Hindlimb muscle (tissue), 1 donor: Measurements from ENCODE around the gene JUN. TPM values are rescaled to one million over a fixed set of nuclear protein-coding genes. Genes with fewer than 3 reads are reported as not detected.
"Not testable (repeated sequence)": the region's sequence is repeated elsewhere in the genome, so short reads cannot be mapped to it uniquely, and the experiment has no call there.

Source experiments
- DNase-seq: peaks from one replicate; pipeline ENCODE4 v3.0.0-alpha.2; 2013
- polyA plus RNA-seq: library from polyadenylated mRNA; unstranded; fragments of 120-200 nt; gene quantifications from one replicate; pipeline ENCODE4 v1.2.1, GENCODE V29; 2013; ENCODE audit not compliant: insufficient read length

JUN gene
- polyA plus RNA-seq, 1 donor: 175 TPM

DNA sequence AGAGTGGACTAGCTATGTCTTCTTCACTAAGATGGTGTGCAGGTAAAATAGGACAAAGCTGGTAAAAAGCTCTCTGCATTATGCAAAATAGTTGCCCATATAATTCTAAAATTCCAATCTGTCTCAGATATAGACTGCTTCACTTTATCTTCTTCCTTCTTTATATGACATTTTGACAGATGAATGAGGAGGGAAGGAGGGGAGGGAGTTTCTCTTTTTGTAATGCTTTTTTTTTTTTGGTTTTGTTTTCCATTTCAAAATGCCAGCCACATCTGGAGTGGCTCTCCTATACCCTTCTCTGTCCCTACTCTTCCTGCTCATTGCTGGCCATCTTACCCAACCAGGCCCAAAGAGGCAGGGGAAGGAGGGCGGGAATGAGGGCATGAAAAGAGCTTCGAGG, 24.2 kb upstream of the JUN start:
- DNase-seq: no peak

DNA sequence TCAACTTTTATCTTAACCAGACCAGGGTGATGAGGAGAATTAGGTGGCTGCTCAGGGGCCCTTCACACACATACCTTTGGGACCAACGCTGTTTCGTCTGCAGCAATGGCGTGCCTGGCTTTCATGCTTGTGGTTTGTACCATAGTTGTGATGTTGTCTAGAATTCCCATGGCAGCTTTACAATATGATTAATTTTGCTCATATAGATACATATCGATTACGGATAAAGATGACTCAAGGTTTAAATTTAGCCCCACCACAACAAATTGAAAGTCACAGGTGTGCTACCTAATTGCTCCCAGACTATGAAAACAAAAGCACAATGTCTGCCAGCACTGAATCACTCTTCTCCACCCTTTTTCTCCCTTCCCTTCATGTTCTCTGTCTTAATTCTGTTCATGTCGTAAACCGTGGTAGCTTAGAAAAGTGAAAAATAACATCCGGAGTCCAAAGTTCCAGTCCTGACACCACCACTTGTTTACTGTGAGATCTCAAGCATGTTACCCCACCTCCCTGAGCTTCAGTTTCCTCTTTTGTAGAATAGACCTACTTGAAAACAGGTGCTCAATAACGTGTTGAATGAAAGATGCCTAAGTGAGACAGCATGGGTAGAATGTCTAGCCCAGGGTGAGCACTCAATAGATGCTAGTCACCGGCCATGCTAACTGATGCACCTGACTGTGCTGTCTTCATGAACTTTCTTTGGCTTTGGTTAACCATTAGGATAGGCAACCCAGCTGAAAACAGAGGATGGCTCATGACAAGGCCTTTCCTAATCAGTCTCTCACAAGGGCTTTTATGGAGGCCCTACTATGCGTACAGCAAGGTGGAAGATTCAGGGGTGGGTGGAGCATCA, 22.1 kb upstream of the JUN start:
- no peak for DNase-seq

DNA sequence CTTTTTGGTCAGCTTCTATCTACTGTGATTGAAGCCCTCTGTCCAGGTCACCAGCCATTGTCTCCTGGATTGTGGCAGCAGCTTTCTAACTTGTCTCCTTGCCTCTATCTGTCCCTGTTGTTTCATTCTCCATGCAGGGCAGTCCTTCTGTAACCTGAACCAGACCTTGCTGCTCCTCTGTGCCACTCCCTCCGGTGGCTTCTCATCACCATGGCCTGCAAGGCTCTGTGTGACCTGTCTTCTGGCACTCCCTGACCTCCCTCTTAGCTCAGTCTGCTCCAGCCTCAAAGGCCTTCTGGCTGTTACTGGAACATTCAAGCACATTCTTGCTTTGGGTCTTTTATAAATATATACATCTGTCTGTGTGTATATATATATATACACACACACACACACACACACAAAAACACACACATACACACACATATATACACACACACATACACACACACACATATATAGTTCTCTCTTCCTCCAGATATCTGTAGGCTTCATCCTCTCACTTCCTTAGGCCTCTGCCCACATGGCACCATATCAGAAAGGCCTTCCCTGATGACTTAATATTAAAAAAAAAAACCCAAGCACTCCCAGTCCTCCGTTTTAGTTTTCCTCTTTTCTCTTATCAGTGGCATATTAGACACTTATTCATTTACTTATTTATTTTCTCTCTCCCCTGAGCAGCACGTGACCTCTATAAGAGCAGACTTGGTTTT, 21.2 kb upstream of the JUN start:
- DNase-seq: no peak

DNA sequence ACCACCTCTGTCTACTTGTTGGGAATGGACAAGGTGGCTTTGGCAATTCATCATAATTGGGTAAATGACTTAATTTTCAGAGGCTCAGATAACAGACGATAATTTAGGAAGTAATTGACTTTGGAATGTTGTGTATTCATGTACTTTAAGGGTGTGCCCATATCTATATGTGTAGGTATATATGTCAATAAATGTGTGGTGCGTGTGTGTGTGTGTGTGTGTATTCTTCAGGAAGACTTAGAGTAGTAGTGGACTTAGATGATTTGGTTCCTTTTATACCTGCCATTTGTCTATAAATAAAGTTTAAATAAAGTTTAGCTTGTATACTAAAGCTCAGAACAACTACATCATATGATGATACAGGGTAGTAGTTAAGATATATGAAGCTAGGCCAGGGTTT, 20.0 kb upstream of the JUN start:
- DNase-seq: no peak

DNA sequence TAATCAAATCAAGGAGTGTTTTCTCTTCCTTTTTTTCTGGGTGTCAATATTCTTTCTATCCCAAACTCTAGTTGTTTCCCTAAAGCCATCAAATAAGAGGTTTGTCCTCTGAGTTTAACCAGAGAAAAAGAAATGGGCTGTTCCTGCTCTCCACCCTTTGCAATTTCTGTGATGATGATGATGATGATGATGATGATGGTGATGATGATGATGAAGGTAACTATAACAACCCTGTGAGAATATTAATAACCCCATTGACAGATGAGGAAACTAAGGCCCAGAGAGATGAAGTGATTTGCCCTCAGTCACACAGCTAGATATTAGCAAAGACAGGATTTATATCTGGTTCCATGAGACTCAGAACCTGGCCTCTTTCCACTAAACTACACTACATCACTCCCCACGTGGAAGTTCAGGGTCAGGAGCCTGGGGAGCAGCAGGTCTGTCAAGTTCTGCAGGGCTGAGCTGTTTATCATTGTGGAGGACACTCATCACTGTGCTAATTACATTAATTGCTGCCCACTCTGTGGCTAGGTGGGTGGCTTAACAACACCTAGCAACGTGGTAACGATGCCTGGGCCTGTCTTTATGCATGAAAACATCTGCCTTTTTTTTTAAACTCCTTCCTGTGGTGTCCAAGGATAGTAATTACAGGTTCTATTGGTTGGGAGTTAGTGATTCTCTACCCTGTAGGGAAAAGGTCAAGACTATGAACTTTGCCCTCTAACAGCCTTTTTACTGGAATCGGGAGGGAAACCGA, 19.0 kb upstream of the JUN start:
- DNase-seq: no peak

DNA sequence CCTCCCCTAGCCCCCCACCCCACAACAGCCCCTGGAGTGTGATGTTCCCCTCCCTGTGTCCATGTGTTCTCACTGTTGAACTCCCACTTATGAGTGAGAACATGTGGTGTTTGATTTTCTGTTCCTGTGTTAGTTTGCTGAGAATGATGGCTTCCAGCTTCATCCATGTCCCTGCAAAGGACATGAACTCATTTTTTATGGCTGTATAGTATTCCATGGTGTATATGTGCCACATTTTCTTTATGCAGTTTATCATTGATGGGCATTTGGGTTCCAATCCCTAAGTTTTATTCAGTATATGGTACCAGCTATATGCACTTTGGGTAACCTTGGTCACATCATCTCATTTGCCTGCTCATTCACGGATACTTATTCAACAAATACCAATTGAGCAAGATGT, 17.4 kb upstream of the JUN start:
- DNase-seq: not testable (repeated sequence)

DNA sequence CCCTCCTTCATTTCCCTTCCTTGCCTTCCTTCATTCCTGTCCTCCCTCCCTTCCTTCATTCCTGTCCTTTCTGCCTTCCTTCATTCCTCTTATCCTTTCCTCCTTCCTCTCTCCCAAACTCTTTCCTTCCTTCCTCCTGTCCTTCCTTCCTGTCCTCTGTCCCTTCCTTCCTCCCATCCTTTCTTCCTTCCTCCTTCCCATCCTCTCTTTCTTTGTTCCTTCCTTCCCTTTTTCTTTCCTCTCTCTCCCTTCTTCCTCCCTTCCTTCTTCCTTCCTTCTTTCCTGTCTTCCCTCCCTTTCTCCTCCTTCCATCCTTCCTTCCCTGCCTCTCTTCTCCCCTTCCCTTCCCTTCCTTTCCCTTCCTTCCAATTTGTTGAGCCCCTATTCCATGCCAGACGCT, 15.8 kb upstream of the JUN start:
- DNase-seq: no peak

DNA sequence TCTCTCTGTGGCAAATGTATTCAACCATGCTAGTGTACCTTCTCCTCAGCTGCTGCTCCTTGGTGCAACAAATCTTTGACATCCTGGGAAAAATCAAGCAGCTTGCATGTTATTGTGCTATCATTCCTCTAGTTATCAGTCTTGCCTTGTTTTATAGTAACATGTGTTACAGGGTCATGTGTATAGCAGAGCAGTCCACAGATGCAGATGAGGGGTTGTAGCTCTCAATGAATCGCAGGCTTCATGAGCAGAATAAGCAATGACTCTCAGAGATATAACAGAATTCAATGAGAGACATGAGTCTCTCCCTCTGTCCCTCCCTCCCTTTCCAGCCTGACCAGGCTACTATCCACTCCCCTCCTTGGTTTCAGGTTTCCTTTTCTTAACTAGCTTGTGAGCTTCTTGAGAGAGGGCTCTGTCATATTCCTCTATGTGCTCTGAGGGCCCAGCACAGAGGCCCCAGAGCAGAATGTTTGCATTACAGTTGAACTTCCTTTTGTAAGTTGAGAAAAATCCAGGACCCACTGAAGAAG, 15.1 kb upstream of the JUN start:
- DNase-seq: no peak

DNA sequence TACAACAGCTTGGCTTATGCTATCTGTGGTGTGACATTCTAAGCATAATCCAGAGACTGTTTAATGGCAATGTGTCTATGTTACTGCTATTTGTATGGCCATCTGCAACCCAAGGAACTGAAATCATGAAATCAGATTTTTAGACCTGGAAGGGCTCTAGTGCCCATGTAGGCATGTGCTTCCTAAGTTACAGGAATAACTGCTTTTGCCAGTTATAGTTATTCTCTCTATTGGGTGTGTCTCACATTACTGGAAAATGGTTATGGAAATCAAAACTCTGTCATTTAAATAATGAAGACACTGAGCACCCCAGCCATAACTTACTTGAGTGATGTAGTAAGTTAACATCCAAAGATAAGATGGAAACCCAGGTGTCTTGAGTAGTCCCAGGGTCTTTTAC, 12.6 kb upstream of the JUN start:
- no peak for DNase-seq

DNA sequence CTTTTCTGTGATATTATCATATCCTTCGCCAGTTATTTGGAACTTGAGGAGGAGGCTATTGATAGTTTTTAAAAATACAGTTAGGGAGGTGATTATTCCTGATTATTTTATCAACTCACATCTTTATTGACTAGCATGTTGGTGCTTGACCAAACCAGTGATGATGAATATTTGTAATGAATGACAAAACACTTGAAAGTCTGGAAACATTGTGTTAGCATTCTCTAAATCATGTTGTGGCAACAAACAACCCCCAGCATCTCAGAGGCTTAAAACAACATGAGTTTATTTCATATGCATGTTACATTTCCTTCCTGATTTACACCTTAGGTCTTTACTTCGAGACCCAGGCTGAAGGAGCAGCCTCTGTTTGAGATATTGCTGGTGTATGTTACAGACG, 10.7 kb upstream of the JUN start:
- no peak for DNase-seq

DNA sequence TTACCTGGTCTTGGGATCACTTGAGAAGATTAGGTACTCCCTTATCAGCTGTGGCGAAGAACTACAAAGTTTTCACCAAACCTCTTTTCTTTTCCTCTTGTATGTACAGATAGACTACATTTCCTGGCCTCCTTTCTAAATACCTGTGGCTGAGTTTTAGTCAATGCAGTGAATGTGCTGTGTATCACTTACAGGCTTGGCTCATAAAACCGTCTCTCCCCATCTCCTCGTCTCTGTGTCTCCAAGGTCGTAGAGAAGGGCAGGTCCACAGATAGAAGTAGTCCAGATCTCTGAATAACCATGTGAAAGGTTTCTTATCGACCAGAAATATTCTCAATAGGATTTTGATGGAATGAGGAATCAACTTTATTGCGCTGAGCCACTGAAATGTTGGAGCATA, 9.0 kb upstream of the JUN start:
- no peak for DNase-seq

DNA sequence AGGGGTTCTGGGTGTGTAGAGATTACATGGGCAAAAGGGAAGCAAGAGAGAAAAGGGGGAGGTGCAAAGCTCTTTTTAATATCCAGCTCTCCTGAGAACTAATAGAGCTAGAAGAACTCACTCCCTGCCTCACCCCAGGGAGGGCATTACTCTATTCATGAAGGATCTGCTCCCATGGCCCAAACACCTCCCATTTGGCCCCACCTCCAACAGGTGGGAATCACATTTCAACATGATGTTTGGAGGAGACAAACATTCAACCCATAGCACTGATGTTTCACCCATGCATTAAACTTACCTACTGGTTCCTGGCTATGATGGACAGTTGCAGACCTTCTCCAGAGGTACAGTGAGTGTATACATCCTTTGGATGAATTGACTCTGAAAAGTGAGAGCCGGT, 7.3 kb upstream of the JUN start:
- DNase-seq: no peak

DNA sequence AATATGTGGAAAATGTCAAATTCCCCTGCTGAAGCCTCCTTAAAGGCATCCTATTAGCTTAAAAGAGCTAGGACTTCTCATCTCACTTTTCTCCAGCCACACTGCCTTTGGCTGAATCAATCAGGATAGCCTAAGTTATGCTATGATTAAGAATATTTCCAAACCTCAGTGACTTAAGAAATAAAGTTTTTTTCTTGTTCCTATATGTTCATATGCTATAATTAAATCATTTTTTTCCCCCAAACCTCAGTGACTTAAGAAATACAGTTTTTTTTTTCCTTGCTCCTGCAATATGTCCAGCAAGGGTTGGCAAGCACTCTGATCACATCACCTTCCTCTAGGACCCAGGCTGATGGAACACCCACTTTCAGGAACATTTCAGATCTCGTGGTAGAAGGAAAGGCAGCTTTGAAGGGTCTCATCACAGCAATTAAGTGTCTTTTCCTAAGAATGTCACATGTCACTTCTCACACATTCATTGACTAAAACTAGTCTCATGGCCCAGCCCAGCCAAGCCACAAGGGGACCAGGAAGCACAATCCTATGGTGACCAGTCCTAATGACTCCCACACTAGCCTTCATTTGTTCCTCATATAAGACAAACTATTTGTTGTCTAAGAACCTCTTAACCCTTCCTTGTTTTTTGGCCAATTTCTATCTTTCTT, 6.3 kb upstream of the JUN start:
- DNase-seq: no peak

DNA sequence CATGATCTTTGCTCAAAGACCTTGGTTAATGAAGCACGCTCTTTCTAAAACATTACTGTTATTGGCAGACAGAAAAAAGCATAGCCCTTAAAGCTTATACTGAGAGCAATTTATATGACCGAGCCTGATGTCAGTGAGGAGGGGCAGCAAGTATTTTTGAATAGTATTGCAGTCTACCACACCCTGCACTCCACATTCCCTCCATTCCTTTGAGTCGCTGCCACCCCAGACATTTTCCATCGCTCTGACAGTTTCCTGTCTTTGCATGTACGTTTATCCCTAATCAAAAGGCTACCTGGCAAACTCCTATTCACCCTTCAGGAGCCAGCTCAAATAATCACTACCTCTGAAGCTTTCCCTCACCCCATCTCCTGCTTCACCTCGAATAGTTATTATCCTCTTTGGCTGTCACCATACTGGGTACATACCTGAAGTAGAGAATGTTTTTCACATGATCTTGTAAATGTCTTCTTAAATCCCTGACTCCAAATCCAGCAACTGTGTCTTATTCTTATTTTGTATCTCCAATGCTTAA, 5.5 kb upstream of the JUN start:
- no peak for DNase-seq

DNA sequence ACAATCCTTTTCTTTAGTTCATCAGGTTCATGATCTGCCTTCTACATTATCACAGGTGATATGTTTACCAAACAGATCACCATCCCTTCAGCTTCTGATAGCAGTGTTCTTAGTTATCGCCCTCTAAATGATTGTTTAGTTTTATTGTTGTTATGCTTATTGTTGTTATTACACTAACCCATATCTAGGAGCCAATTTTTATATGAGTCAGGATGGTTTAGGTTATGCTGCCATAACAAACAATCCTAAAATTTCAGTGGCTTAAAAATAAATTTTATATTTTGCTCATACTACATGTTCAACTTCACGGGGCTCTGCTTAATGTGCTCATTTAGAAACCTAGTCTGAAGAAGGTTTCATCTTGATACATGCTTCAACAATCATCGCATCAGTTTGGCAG, 4.4 kb upstream of the JUN start:
- no peak for DNase-seq

DNA sequence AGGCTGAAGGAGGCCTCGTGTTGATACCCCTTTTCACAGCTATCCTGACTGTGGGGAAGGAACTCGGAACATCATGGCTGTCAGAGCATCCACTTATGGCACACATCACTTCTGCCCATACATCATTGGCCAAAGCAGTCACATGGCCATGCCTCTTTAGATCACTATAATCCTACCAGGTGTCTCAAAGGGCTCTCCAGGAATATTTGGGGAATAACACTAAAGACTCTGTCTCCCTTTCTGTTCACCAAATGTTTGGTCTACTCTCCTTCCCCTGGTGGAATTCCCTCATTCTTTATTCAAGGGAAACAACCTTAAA, 3.0 kb upstream of the JUN start:
- no peak for DNase-seq

DNA sequence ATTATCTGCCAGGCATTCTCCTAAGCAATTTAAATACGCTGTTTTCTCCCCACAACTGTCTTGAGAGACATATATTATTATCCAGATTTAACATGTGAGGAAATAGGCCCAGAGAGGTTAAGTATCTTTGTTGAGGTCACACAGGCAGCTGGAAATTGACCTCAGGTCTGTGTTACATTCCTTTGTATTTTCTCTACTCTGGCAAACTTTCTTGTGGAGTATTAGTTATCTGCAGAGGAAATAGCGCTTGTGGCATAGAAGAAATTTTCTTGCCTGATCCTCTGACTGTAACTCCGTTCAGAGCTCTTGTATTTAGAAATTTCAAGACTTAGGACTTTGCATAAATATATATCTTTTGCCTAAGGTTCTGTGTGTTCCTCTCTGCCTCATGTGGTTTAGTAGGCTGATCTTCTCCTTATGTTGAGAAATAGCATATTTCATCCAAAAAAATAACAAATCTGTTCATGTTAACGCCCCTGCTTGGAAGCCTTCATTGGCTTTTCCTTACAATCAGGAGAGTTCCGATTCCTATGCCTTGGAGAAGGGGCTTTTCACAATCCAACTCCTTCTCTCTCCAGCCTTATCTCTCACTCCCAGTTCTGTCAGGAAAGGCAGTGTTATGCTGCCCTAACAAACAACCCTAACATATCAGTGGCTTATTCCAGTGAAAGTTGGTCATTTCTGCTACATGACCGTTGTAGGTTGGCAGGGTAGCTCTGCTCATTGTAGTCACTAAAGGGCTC, 2.5 kb upstream of the JUN start:
- DNase-seq: peak; percentile 51

DNA sequence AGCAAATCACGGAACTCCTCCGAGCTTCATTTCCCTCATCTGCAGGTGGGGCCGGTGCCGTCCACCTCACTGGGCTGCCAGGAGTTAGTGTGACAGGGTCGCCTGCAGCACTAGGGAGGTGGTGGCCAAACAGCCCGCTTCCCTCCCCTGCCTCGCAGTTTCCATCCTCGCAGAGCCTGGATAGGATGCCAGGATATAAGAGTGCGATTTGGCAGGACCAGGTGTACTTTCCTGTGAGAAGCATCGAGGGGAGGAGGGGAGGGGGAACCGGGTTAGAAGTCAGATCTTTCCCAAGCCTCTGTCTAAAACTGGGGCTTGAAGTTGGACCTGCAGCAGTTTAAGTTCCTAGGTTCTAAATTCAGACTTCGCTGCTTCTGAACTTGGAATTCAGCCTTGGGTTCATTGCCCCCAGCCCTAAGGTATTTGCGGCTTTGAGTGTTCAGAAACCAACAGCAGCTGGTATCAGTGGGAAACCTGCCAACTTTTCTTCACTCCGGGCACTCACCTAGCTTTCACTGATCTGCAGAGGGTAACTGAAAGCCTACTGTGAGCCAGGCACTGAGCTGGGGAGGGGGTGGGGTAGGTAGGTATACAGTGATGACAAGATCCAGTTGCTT, 1.7 kb upstream of the JUN start:
- DNase-seq: no peak

DNA sequence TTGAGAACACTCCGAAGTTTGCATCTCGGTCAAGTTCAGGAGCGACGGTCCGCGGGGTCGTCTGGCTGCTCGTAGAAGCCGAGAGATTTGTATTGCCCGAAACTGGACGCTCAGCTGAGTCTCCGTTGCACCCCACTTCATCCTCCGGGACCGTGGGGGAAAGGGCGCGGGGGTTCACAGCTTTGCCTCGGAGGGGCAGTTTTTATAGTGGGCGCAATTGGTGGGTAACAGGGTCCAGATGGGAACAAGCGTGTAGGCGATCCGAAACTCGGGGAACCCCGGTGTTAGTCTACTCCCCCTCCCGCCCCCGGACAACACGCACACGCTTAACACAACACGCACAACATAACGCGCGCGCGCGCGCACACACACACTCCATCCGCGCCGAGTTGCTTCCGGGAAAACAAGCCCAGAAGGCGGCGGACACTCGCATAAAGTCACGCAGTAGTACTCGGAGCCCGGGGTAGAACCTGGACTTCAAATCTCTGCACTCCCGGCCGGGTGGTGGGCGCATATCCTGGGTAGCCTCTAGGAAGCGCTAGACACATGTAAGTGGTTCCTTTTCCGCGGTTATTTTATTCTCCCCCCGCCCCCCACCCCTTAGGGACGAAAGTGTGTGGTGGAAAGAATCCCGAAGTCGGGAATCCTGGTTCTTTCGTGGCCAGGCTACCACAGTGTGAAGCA, 1.1 kb upstream of the JUN start:
- DNase-seq: peak; percentile 92

DNA sequence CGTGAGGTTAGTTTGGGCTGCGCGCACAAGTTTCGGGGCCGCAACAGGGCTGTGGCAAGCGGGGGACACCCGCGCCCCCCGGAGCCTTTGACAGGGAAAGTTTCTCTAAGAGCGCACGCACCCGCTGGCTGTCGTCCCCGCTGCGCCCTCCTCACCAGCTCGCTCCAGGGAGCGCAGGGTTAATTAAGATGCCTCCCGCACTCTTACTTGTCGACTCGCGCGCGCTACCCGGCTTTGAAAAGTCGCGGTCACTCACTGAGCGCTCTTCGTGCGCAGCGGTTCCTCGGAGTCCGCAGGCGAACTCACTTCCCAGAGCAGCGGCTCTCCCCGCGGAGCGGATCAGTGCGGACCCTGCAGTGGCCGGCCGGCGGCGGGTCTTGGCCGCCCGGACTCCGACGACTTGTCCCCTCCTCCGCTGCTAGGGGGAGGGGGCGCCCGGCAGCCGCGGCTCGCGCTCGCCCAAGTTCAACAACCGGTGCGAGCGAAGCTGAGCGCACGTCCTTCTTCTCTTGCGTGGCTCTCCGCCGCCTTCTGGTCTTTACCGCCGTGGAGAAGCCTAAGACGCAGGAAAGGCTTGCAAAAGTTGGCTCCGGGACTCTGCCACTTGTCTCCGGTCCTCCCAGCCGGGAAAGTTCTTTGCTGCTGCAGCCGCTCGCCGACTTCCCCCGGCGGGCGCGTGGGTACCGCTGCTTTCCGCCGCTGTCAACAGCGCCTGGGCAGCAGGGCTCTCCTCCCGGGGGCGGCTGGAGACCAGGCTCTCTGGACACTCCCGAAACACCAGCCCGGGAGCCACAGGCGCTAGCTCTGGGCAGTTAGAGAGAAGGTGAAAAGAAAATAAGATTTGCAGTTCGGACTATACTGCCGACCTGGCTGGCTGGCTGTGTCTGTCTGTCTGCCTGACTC, 506 bp downstream of the JUN start:
- peak; percentile 71 for DNase-seq
